ENCODE measurements around the gene GTPBP3.

GTPBP3 gene

DNA sequence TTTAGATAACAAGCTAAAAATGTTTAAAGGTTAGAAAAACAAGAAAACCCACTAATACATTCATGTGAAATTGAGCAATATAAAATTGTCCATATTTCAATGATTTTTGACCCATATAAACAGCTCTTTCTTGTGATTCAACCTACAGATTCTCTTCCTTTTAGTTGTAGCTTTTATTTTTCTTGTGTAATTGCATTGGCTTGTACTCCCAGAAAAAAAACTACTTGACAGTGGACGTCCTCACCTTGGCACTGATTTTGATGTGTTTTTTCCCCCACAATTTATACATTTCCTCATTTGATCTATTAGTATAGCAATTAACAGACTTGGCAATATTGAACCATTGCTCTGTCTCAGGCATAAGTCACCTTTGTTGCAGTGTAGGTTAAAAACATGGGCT lies 51.9 kb downstream of the GTPBP3 start:
- no peak for DNase-seq

DNA sequence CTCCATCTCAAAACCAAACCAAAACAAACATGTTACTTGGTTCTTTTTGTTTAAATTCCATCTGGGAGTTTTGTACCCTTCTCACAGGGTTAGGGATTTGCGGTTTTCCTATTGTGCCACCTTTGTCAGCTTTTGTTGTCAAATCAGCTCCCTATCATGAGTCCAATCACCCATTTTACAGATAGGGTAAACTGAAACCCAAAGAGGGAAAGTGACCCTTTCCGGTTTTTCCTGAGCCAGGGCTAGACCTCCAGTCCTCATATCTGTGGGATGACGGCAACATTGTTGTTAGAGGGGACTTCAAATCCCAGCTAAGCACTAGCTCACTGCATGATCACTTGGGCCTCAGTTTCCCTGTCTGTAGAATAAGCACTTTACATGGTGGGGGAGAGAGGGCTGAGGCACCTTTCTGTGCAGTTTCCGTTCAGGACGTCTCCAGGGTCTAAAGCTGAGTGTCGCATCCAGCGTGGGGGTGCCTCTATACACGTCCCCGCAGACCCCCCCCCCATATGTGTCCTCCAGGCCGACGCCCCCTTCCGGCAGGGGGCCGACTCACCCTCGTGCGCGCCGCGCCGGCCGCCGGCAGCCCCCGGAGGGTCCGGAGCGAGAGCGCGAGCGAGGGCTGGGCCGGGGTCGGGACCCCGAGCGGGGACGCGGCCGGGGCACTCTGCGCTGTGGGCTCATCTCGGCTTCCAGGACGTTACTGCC lies 52.8 kb downstream of the GTPBP3 start:
- no peak for DNase-seq

DNA sequence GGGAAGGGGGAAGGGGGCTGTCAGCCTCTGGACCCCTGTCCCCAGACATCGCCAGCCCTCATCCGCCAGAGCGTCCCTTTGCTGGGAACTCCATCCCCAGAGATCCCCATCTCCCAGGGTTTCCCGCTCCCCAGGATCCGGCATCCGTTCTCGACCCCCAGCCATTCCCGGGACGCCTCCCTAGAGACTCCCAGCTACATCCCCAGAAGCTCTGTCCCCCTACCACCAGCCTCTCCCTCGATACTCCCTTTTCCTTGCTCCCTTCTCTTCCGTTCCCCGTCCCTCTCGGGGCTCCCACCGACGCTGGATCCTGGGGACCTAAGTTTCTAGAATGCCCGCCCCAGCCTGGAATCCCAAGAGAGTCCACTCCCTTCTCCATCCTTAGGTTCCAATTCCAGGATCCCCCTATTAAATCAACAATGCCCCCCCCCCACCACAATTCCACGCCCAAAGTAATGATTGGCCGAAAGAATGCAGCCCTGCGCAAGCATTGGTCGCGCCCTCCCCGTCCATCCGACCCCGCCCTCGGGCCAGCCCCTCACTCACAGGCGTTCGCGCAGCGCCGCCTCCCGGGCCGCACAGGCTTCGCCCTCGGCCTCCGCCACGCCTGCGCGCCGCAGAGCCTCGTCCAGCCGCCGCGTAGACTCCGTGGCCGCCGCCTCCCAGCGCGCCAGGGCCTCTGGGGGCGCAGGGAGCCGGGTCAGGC lies 53.5 kb downstream of the GTPBP3 start:
- peak; percentile 95 for DNase-seq

DNA sequence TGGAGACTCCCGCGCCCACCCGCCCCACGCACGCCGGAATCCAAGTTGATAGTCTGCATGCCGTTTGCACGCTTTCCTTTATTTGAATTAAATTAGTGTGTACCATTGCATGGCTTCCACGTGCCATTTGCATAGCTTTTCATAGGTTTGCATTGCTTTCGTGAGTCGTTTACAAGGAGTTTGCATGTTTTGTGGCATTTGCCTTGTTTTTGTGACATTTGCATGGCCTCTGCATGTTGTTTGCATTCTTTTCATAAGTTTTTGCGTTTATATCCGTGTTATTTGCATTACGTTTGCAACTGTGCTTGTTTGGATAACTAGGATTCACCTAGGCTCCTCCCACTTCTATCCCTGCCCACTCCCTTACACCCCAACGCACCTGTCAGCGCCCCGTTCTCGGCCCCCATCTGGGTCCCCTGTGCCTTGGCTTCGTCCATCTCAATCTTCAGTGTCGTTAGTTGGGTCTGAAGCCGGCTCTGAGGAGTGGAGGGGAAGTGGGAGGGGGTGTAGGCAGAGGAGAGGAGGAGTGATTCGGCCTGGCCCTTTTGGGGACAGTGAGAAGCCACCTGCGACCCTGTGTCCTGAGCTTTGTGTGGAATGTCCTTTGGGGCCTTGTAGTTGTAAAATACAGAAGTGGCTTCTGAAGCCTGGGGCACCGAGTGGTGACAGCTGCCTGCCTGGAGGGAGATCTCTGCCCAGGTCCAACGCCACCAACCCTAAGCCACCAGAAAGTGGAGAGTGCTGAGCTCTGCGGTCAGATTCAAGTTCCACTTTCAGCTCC lies 54.2 kb downstream of the GTPBP3 start:
- DNase-seq, result no peak

Measured in right hindlimb (tissue), 1 donor.